HG03575 (cell line): Measurements from ENCODE around the gene FOXI1.
"Not testable (repeated sequence)": the region's sequence is repeated elsewhere in the genome, so short reads cannot be mapped to it uniquely, and the experiment has no call there.

Experiments
- ATAC-seq: cut with Tn5 transposase; IDR thresholded peaks from one replicate; pipeline ENCODE4 v1.9.1; 2021; ENCODE audit not compliant: unreplicated experiment, insufficient number of reproducible peaks, low FRiP score; ENCODE audit errors: extremely low read depth

The FOXI1 gene

DNA sequence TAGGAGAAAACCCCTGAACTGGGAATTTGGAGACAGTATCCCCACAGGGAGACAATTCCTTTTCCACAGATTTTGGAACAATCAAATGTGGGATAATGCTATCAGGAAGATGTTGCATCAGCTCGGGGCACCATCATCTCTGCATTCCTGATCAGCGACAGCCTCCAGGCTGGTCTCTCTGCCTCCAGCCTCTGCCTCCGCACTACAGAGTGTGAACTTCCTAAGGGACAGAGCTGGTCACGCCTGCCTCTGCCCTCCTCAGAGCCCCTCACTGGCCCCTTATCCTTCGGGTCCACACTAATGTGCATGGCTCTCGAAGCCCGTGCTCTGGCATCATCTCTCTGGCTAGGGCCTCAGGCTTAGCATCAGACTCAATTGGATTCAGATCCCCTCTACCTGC is 8.6 kb downstream of the FOXI1 start:
- ATAC-seq, result no peak

DNA sequence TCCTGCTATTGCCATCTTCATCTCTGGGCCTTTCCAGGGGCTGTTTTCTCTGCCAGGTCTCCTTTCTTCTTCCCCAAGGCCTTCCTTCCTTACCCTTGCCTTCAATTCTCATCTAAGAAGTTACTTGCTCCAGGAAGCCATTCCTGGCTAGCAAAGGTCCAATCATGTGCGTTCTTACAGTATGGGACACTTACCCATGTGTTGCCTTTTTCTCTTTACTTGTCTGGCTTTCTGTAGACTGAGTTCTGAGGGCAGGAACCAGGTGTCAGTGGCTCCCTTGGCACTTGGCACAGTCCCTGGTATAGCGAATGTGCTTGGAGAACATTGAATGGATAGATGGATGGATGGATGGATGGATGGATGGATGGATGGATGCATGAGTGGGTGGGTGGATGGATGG is 10.2 kb downstream of the FOXI1 start:
- ATAC-seq, result no peak

DNA sequence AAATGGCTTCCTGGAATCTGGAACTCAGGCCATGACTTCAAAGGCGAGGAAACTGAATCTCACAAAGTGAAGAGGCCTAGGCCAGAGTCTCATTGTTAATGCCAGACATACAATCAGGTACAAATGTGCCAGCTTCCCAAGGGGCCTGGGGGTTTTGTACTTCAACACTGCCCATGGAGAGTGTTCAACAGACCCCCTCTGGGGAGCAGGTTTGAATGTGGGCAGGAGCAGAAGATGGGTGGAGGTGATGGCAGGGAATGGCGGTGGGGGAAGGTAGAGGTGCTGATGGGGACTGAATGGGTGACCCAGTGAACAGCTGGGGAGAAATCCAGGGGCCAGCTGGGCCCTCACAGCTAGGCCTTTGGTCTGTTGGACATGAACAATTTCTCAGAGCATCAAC is 12.0 kb downstream of the FOXI1 start:
- no peak for ATAC-seq

DNA sequence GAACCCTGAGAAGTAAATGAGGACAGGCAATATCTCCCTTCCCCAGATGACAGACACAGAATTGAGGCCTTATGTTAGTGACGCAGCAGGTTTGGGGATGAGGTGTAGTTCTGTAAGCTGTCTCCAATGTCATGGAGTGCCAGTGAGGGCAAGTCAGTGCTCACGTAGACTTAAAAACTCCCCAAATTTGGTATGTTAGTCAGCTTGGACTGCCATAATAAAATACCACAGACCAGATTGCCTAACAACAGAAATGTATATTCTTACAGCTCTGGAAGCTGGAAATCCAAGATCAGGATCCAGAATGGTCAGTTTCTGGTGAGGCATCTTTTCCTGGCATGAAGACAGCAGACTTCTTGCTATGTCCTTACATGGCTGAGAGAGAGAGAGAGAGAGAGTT is 14.9 kb downstream of the FOXI1 start:
- no peak for ATAC-seq

DNA sequence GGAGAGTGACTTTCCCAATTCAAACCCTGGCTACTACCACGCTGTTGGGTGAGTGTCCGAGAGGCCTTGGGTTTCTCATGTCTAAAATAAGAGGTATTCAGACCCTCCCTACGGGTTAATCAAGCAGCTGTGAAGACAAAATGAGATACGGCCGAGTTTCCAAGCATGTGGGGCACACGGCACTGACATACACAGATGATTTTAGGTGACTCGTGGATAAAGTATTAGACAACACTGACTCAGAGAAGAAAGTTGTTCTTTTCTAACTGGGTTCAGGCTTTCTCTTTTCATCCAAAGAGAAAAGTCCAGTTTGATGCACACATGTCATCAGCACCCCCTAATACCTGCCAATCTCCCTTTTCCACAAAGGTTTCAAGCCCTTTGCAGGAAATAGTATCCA is 15.6 kb downstream of the FOXI1 start:
- no peak for ATAC-seq

DNA sequence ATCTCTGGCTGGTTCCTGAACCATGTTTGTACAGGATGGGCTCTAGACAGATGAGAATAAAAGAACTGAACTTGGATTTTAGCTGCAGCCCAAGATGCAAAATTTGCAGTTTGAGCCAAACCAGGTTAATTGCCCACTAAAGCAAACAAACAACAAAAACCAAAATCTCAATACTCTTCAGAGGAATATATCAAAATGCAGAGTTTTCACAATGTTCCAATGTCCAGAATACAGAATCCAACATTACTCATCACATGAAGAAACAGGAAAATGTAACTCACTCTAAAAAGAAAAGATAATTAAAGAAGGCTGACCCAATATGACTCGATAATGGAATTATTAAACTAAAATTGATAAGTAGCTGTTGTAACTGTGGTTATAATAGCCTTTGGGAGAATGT is 20.4 kb downstream of the FOXI1 start:
- no peak for ATAC-seq

DNA sequence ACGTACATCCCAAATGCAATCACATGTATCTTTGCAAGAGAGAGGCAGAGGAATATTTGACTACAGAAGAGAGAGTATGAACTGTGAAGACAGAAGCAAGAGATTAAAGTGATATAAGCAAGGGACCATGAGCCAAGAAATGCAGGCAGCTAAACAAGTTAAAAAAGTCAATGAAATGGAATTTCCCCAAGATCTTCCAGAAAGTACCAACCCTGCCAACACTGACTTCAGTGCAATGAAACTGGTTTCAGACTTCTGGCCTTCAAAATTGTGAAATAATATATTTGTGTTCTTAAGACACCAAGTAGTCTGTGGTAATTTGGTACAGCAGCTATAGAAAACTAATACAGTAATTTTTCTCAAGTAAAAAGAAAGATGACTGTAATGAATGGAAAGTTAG is 20.9 kb downstream of the FOXI1 start:
- no peak for ATAC-seq

DNA sequence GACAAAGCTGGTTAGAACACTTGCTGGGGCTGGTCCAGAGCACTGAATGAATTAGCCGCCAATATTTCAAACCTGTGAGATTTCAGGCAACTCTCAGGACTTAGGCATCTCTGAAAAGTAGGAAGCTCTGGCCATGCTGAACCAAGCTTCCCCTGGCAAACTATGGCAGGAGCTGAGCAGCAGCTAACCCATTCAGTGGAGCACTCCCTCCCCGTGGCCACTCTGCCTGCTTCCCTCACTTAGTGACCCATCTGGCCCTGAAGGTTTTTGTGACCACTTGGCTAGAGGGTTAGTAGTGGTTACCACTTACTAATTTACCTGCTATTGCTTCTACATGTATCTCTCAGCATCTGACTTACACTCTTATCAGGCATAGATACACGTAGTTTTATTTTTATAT is 25.5 kb downstream of the FOXI1 start:
- no peak for ATAC-seq

DNA sequence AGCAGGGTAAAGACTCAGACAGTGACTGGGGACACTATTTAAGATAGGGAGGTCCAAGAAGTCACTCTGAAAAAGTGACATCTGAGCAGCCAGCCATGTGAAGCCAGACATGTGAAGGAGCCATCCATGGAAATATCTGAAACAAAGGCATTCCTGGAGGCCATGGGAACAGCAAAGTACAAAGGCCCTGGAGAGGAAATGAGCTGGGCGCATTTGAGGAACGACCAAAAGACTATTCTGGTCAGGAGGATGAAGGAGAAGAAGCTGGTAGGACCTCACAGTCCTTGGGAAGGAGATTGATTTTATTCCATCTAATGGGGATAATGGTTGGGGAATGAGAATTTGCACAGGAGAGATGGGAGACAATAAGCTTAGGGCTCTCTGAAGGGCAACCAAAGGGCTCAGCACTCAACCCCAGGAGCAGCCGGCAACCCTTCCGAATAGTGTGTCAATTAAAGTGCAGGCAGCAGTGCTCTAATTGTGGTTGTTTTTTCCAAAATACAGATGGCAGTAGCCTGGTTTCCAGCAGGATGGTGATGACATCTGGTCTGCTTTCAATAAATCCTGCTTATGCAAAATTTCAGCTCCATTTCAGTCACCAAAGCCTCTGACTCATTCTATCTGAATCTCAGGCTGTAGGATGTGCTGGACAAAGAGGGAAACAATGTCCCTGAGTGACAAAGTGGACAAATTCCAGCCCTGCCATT is 26.7 kb downstream of the FOXI1 start:
- no peak for ATAC-seq

DNA sequence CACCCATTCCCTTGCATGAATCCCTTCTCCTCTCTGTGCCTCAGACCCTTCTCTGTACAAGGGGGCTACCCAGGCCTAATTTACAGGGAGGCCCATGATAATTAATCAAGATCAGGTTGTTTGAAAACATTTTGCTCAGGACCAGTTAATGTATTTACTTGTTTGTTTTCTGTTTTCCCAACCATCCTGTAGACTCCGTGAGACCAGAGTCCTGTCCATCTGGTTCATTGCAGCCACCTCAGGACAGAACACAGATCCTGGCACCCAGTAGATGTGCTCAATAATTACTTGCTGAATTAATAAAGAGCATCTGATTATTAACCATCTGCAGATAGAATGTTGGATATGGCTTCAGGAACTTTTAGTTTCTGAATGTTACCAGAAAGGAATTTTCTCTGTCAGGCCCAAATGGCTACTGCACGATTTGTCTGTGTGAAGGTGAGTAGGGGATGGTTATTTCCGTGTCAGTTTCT is 27.3 kb downstream of the FOXI1 start:
- no peak for ATAC-seq

DNA sequence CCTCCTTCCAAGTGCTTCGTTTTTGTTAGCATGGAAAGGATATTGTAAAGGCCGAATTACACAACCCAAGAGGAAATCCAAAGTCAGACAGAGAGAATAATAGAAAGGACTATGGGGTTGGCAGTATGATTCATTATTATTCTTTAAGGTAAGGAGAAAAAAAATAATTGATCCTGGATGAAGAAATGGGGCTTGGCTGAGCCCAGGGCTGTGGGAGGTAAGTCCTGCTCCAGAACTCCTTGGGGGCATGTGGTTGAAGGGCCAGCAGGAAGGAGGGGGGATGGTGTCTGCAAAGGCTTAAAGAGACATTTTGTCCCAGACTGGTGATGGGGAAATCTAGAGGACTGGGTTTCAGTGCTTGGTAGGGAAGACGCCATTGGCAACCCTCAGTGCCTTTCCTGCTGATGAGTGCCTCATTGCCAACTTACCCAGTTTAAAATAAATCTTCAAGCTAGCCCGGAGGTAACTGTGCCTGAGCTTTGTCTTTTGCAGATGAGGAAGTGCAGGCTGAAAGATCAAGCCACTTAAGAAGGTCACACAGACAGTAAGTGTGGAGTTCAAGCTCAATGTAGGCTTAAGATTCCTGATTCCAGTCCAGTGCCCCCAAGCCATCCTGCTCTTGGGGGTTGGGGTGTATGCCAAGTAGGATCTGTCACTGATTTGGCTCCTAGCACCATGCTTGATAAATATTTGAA is 30.2 kb downstream of the FOXI1 start:
- ATAC-seq, result no peak

DNA sequence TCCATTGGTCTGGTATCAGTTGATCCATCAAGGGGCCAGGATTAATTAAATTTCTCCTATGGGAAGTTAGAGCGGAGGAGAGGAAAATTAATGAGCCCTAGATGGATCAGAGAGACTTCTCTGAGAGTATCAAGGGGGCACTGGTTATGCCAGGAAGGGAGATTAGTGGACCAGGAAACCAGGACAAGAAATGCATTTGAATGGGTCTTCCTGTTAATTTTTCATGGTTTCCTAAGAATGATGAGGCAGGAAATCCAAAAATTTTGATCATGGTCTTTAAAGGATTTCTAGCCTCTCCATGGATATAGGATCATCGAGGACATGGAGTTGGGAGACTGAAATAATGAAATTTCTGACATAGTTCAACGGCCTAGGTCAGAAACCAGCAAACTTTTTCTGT is 30.8 kb downstream of the FOXI1 start:
- ATAC-seq, result no peak

DNA sequence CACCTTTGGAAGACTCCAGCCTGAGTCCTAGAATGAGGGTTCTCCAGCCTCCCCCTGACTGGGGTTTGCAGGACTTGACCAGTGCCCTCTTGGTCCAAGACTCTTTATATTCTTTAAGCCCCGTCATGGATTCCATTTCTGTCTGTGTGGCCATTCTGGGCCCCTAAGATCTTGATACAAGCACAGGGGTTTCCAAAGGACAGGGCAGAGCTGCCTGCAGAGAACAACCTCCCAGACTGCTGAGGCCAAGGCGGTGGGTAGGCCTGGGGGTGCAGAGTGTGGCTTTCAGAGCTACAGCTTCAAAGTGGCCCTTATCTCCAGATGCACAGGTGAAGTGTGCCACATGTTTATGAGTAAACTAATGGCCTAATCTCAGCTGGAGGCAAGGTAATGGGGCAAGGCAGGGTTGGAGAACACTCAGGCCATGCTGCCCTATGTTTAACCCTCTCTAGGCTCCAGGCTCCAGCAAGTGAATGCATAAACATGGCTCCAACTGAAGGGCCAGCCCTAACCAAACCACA is 32.1 kb downstream of the FOXI1 start:
- no peak for ATAC-seq

DNA sequence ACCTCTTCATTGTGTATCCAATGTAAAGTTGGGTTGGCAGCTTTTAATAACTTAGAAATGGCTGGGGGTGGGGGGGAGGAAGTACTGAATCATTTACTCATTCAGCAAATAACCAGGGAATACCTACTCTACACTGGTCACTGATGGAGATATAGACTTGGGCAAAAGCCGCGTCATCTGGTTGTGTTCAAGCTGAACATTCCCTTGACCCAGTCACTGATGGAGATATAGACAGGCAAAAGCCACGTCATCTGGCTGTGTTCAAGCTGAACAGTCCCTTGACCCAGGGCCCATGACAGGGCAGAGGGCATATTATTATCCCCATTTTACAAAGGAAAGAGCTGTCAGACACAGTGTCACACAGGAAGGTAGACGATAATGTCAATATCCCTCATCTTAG is 32.6 kb downstream of the FOXI1 start:
- ATAC-seq, result no peak

DNA sequence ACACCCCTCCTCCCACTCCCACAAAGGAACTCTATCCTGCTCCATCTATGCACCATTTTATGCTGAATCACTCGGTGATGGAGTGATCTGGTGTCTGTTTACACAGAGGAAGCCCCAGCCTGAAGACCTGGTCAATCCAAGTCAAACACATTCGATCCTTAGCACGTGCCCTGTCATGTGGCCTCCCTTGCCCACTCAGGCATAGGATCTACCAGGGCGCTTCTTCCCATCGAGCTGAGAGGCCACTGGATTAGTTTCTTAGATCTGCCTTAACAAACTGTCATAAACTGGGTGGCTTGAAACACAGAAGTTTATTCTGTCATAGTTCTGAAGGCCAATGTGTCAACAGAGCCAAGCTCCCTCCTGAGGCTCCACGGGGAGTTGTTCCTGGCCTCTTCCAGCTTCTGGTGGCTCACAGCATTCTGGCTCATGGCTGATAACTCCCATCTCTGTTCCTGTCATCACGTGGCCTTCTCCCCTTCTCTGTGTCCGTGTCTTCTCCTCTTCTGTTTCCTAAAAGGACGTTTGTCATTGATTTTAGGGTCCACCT is 34.2 kb downstream of the FOXI1 start:
- no peak for ATAC-seq

DNA sequence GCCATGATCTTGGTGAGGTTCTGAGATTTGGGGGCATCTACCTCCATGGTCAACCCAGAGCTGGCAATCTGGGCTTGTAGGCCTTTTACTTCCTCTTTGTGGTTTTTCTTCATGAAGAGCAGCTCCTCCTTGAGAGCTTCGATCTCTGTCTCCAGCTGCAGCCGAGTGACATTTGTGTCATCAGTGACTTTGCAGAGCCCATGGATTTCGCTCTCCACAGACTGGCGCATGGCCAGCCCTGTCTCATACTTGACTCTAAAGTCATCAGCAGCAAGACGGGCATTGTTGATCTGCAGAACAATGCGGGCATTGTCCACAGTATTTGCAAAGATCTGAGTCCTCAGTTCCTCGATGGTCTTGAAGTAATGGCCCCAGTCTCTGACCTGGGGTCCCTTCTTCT is 35.5 kb downstream of the FOXI1 start:
- not testable (repeated sequence) for ATAC-seq

DNA sequence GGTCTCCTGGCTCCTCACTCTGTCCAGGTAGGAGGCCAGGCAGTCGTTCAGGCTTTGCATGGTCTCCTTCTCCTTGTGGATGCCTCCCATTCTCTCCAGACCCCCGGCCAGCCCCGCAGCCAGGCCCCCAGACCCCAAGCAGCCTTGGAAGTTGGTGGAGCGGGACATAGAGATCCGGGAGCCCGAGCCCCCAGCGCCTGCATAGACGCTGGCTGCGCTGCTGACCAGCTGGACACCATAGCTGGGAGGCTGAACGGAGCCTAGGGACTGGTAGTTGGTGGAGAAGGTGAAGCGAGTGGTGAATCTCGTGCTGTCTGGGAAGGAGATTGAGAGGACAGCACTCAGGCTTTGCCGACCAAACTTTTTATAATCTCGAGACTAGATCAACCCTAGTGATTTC is 35.9 kb downstream of the FOXI1 start:
- ATAC-seq, result no peak

DNA sequence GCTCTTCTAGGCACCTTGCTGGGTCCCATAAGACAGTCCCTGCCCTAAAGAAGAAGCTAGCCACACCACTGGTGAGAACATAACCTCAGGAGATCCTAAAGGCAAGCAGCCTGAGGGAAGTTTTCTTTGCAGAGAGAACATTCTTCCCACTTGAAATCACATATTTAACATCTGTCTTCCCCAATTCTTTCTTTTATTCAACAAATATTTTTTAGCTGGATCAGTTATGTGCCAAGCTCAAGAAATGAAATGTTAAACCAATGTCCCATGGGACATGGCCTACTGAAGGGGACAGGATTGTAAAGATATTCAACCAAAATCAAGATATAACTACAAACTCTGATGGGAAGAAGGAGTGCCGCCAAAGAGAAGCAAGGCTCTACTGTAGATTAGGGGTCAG is 36.5 kb downstream of the FOXI1 start:
- no peak for ATAC-seq

DNA sequence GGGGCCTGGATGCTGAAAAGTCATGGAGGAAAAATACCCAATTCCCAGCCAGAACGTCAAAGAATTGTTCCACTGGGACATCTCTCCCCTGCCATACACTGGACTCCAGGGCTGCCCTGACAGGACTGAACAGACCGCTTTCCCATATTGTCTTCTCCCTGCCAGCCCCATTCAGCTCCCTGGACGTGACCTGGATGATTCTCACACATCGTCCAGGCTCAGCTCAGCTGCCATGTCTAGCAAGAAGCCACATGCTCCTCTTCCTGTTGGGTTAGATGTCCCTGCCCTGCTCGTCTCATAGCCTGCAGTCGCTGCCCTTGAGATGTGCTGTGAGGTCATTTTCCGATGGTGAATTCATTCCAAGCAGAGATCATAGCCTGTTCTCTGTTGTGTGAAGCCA is 37.4 kb downstream of the FOXI1 start:
- ATAC-seq, result no peak

DNA sequence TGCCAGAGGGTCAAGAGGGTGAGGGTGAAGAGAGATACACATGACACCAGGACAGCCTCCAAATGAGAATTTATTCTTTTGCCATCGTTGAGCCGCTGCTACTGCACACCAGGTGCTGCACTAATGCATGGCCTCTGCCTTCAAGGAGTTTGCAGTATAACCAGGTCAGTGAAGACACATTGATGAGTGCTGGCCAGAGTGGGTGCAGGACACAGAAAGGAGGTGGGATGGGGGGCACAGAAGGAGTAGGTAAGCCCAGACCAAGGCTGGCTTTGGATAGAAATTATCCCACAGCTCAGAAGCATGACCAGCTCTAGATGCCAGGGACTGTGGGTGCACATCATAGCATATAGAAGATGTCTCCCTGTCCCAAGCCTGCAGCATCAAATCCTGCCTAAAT is 38.0 kb downstream of the FOXI1 start:
- ATAC-seq, result no peak
